Lower leg skin (tissue), 4 donors: Measurements from ENCODE around the gene IL15RA. TPM values are rescaled to one million over a fixed set of nuclear protein-coding genes. Genes with fewer than 3 reads are reported as not detected.

Source experiments
- DNase-seq, 2 donors: peaks; one replicate each; pipeline ENCODE4 v3.0.0-alpha.2; 2019; ENCODE audit warnings: low spot score in 2 of 2
- H3K4me3 ChIP-seq: fragments of 200-600 bp; sonication (generic); 2 replicates; pipeline ENCODE4 v1.5.1; 2017; ENCODE audit warnings: mild to moderate bottlenecking, low read depth; ENCODE audit not compliant: poor library complexity, severe bottlenecking
- POLR2A ChIP-seq, 2 donors: fragments of 450-650 bp; IDR thresholded peaks; one replicate each; pipeline ENCODE4 v1.6.1; 2016 to 2017; ENCODE audit warnings: antibody characterized with exemption in 2 of 2, mild to moderate bottlenecking in 1 of 2, moderate library complexity in 1 of 2
- WGBS, 2 donors: methylation state at CpG; one replicate each; pipeline ENCODE4 v1.1.5; 2018; 5-methylcytosine and 5-hydroxymethylcytosine counted together
- intact Hi-C: fragments of 100-400 bp; cut with DNase I; formaldehyde crosslinking; loops from one replicate; pipeline ENCODE4 v1.15.0; 2023; ENCODE audit warnings: low total_unique reads
- total RNA-seq, 4 donors: library from RNA; depleted of rRNA; stranded (reverse); fragments of >200 nt; gene quantifications; one replicate each; pipeline ENCODE4 v1.1.0, GENCODE V29; 2016
- TF ChIP-seq, protein P1 (sequence below), 3 donors: fragments of 450-650 bp; IDR thresholded peaks; one replicate each; pipeline ENCODE4 v1.5.1; 2016; ENCODE audit warnings: antibody characterized with exemption in 3 of 3, mild to moderate bottlenecking in 3 of 3, moderate library complexity in 2 of 3

The IL15RA gene
- total RNA-seq, 4 donors from 2014 or later: 9.3 to 30.8 (median 24.8) TPM

DNA sequence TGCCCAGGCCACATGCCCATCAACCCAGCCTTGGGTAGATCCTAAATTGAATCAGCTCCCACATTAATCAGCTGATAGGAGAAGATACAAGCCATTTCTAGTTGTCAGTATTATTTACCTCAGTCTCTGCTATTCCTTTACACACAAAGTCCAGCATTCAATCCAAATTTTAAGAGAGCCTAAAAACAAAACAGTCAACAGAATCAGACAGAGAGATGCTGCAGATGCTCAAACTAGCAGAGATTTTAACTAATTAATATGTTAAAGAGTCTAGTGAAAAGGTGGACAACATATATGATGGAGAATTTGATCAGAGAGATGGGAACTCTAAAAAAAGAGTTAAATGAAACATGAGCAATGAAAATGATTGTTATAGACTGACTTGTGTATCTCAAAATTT, 14.4 kb upstream of the IL15RA start:
- TF ChIP-seq, protein P1, sequence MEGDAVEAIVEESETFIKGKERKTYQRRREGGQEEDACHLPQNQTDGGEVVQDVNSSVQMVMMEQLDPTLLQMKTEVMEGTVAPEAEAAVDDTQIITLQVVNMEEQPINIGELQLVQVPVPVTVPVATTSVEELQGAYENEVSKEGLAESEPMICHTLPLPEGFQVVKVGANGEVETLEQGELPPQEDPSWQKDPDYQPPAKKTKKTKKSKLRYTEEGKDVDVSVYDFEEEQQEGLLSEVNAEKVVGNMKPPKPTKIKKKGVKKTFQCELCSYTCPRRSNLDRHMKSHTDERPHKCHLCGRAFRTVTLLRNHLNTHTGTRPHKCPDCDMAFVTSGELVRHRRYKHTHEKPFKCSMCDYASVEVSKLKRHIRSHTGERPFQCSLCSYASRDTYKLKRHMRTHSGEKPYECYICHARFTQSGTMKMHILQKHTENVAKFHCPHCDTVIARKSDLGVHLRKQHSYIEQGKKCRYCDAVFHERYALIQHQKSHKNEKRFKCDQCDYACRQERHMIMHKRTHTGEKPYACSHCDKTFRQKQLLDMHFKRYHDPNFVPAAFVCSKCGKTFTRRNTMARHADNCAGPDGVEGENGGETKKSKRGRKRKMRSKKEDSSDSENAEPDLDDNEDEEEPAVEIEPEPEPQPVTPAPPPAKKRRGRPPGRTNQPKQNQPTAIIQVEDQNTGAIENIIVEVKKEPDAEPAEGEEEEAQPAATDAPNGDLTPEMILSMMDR (IDR thresholded peaks at IDR 0.05): no peak
- TF ChIP-seq POLR2A (IDR thresholded peaks at IDR 0.05): no peak
- no peak for DNase-seq
- intact Hi-C loops: no loop called here
- no peak overlapping the region for H3K4me3 ChIP-seq

DNA sequence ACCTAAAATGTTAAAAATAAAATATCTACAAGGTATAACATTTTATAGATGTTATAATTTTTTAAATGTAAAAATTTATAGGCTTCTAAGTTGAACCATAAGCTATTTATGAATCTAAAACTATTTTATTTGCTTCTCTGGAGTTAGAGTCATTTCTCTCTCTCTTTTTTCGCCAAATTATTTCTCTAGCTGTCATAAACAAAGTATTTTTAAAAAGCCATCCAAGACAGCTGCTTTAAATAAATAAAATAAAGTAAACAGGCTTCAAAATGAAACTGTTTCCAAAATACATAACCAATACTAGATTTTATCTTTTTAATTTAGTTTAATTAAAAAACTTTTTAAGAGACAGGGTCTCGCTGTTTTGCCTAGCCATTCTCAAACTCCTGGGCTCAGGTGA, 12.4 kb upstream of the IL15RA start:
- no peak for DNase-seq
- no peak overlapping the region for H3K4me3 ChIP-seq
- TF ChIP-seq, protein P1 (IDR thresholded peaks at IDR 0.05): no peak
- no peak for TF ChIP-seq POLR2A (IDR thresholded peaks at IDR 0.05)
- 70 to 72% methylated on average over 2 of the region's 2 CpGs for WGBS, 2 donors
- intact Hi-C loops: no loop called here

DNA sequence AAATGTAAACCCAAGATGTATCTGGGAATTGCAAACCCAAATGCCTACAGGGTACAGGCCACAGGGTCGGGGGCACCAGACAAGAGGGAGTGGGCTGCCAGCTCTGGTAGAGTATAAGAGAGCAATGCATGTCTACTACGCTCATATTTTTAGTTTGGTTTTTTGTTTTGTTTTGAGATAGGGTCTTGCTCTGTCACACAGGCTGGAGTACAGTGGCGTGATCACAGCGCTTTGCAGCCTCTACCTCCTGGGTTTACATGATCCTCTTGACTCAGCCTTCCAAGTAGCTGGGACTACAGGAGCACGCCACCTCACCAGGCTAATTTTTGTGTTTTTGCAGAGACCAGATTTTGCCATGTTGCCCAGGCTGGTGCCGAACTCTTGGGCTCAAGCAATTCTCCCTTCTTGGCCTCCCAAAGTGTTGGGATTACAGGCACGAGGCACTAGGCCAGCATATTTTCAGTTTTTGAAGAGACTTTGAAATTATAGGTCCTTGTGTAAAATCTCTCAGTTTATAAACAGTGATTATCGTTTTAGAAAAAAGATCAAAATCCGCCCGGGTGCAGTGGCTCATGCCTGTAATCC, 11.1 kb upstream of the IL15RA start:
- H3K4me3 ChIP-seq: no peak overlapping the region
- 85 to 89% methylated on average over 10 of the region's 10 CpGs for WGBS, 2 donors
- peak; percentile 5 to 53 for DNase-seq
- TF ChIP-seq, protein P1 (IDR thresholded peaks at IDR 0.05): no peak
- no peak for TF ChIP-seq POLR2A (IDR thresholded peaks at IDR 0.05)
- intact Hi-C loops: no loop called here

DNA sequence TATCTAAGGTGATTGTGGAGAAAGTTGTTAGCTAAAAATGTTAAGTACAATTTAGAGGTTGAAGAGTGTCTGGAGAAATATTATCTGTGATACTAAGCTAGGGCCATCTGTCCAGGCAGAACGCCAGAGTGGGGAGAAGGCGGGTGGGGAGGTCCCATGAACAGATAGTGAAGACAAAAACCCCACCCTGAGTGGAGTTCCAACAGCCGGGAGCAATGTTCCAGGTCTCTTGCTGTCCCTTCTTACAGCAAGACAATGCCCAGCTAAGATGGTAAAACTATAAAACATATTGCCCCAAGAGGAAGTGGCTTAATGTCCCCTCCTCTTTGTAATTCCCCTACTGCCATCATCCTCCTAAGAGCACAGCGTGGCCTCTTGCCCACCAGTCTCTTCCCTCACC, 10.4 kb upstream of the IL15RA start:
- WGBS, 2 donors: 57 to 60% methylated on average over 4 of the region's 4 CpGs
- DNase-seq: peak; percentile 82 to 94
- no peak overlapping the region for H3K4me3 ChIP-seq
- TF ChIP-seq, protein P1 (IDR thresholded peaks at IDR 0.05): no peak
- TF ChIP-seq POLR2A (IDR thresholded peaks at IDR 0.05): no peak
- intact Hi-C loops: no loop called here

DNA sequence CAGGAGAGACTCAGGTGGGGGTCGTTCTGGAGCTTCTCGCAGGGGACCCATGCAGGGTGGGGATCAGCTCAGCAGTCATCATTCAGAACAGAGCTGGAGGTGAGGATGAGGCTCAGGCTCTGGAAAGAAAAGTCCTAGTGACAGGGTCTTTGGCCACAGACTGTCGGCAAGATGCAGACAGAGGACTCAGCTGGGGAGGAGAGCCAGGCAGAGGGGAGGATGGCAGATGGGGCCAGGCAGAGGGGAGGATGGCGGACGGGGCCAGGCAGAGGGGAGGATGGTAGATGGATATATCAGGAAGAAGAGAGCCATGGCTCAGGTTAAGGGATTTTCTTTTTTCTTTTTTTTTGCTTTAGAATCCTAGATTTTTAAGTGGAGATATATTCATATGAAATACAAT, 7.7 kb upstream of the IL15RA start:
- TF ChIP-seq, protein P1 (IDR thresholded peaks at IDR 0.05): no peak
- no peak for TF ChIP-seq POLR2A (IDR thresholded peaks at IDR 0.05)
- no peak overlapping the region for H3K4me3 ChIP-seq
- 84 to 89% methylated on average over 5 of the region's 5 CpGs for WGBS, 2 donors
- DNase-seq: peak; percentile 11 to 54
- intact Hi-C loops: no loop called here

DNA sequence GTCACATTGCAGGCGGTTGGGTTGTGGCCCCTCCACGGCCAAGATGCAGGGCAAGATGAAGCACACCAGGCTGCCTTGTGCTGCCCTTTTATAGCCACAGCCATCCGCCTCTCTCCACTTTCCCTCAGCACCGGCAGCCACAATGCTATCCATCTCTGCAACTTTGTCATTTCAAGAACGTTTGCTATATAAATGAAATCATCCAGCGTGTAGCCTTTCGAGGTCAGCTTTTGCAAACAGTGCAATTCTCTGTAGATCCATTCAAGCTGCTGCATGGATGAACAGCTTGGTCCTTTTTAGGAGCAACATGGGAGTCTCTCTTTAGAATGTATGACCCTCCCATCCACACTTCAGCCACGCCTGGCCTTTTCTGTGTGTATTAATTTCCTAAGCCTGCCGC, 6.4 kb upstream of the IL15RA start:
- intact Hi-C loops: no loop called here
- H3K4me3 ChIP-seq: no peak overlapping the region
- DNase-seq: peak; percentile 9 to 46
- 84 to 87% methylated on average over 9 of the region's 9 CpGs for WGBS, 2 donors
- no peak for TF ChIP-seq POLR2A (IDR thresholded peaks at IDR 0.05)
- TF ChIP-seq, protein P1 (IDR thresholded peaks at IDR 0.05): no peak
